RPMI8226 (cell line): ENCODE results near the gene AKAP8.
"Not testable (repeated sequence)": the region's sequence is repeated elsewhere in the genome, so short reads cannot be mapped to it uniquely, and the experiment has no call there.

ENCODE experiments used
- DNase-seq: peaks from one replicate; pipeline ENCODE4 v3.0.0-alpha.2; 2015

The AKAP8 gene

GRCh38 chr19:15403151-15403531 lies 23.6 kb upstream of the AKAP8 start:
- DNase-seq: no peak

DNA sequence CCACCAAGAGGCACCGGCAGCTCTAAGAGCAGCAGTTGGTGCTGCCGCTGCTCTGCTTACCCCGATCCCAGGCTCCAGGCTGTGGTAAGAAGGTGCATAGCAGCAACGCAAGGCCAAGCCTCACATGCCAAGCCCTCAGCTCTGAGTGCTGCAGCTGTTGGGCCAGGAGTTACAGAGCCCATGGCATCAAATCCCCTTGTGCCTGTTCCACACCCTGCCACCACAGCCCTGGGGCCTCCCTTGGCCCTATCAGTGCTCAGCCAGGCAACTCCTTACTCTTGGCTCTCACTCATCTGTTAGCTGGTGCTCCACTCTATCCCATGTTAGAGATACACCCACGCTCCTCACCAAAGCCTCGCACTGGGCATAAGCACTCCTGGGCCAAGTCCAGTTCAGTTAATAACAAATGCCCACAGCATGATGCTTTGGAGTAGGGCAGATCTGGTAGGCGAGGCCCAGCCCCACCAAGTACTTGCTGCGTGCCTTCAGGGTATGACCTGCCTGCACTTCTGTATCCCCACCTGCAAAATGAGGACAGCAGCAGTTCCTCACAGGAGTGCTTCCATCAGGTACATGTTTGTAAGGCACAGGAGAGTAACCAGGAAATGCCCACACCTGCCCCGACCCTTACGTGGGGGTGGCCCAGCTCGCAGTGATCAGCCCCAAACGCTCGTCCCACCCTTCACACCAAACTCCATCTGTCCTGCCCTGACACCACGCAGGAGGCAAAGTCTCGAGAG lies 23.0 kb upstream of the AKAP8 start:
- DNase-seq: no peak

DNA sequence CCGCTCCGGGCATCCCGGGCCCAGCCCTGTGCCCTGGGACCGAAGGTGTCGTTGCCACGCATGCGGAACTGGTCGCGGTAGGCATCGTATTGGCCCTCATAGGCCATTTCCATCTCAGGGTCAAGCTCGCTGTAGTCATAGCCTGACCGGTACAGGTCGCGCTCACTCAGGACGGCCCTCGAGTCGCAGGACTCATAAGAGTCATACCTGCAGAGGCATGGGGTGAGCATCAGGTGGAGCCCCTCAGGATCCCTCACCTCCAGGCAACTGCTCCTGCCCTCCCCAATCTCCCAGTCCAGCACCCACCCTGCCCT lies 21.8 kb upstream of the AKAP8 start:
- DNase-seq: no peak

GRCh38 chr19:15400521-15401396 lies 21.2 kb upstream of the AKAP8 start:
- DNase-seq: no peak

DNA sequence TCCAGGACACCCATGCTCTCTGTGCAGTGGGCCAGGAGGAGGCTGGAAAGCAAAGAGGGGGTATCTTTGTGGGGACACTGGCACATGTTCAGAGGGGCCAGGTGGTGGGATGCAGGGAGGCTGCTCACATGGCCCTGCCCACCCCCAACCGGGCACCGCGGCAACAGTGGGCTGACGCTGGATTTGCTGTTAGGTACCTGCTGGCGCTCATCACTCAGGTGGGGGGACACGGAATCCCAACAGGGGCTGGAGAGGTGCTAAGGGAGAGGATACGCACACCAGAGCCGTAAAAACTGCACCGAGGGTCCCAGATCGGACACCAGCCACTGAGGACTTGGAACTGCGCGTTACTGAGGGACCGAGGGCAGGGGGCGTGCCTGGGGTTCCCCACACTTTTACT lies 20.0 kb upstream of the AKAP8 start:
- no peak for DNase-seq

- DNase-seq: no peak
Observed at GRCh38 chr19:15399234-15399515, 19.6 kb upstream of the AKAP8 start.

- DNase-seq: no peak
Observed at GRCh38 chr19:15398501-15399233, 19.1 kb upstream of the AKAP8 start.

DNA sequence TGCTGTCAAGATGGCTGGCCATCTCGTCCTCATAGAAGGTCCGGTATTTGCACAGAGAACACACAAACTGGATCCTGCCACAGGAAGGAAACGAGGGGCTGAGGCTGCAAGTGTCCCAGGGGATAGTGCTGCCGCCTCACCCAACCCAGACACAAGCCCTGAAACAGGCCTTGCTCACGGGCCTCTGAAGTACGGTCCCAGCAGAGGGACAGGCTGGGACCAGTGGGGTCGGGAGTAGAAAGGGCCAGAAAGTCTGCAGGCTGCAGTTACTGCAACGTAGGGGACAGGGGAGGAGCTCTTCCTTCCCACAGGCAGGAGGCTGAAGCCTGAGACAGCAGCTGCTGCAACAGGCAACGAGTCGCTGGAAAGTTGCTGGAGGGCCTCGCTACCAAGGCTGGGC lies 18.2 kb upstream of the AKAP8 start:
- no peak for DNase-seq

- DNase-seq: no peak
Observed at GRCh38 chr19:15397236-15397635, 17.6 kb upstream of the AKAP8 start.

- DNase-seq: no peak
Observed at GRCh38 chr19:15396436-15396835, 16.8 kb upstream of the AKAP8 start.

GRCh38 chr19:15395251-15395650 lies 15.7 kb upstream of the AKAP8 start:
- not testable (repeated sequence) for DNase-seq

DNA sequence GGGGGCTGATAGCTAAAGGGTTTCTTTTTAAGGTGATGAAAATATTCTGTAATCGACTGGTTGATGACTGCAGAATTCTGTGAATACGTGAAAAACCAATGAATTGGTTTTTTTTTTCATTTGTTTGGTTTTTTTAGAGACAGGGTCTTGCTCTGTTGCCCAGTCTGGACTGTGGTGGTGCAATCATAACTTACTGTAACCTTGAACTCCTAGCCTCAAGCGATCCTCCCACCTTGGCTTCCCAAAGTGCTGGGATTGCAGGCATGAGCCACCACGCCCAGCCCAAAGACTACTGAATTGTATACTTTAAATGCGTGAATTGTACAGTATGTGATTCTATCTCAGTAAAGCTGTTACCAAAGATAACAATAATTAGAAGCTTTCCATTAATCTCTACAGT lies 14.8 kb upstream of the AKAP8 start:
- DNase-seq: no peak

GRCh38 chr19:15393963-15394362 lies 14.4 kb upstream of the AKAP8 start:
- no peak for DNase-seq

DNA sequence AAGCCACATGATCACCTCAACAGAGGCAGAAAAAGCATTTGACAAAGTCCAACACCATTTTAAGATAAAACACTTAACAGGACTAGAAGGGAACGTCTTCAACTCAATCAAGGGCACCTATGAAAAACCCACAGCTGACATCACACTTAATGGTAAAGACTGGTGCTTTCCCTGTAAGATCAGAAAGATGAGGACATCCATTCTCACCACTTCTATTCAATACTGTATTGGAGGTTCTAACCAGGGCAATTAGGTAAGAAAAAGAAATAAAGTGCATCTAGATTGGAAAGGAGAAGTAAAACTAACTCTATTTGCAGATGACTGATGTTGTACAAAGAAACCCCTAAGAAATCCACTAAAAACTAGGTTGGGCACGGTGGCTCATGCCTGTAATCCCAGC lies 11.2 kb upstream of the AKAP8 start:
- DNase-seq: no peak

- DNase-seq: no peak
Observed at GRCh38 chr19:15381864-15382263, 2.3 kb upstream of the AKAP8 start.

DNA sequence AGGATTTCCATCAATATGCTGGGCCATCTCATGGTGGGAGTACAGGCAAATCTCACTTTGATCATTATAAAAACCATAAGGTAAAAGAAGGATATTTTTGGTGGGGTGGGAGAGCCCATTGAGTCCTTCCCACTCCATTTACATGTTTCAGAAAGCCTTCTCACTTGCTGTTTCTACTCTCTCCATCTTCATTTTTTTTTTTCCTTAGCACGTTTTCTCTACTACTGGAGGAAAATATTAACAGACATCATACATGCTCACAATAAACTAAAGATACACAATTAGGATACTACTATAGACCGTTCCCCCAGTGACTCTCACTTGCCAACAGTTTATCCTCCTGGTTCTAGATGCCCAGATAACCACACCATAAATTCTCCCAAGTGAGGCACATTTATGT lies 1.8 kb upstream of the AKAP8 start:
- no peak for DNase-seq

DNA sequence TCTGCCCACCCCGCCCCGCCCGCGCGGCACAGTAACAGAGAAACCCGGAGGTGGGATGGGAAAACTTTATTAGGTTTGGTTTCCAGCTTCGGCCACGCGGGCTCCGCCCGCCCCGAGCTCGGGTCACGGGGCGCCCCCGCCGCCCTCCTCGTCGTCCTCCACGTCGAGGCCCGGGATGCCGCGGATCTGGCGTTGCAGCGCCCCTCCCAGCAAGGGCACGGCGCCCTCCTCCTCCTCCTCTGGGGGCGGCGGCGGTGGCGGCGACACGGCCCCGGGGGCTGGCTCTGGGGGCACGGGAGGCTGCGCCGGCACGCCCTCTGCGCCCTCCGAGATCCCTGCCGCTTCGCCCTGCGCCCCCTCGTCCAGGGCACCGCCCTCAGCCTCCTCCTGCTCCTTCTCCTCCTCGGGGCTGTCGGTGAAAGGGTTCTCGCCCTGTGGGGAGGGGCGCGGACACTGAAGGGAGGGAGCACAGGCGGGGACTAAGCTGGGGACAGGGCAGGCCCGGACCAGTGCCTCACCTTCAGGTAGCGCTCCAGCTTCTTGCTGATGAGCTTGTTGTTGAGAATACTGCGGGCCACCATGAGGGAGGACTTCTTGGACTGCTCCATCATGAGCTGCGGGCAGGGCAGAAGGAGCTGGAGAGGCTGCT lies 536 bp upstream of the AKAP8 start:
- DNase-seq: peak; percentile 81

- DNase-seq: peak; percentile 81
Observed at GRCh38 chr19:15378534-15379082, 979 bp downstream of the AKAP8 start.

GRCh38 chr19:15374796-15375440 lies 4.7 kb downstream of the AKAP8 start:
- DNase-seq: no peak

- no peak for DNase-seq
Observed at GRCh38 chr19:15374105-15374651, 5.4 kb downstream of the AKAP8 start.

DNA sequence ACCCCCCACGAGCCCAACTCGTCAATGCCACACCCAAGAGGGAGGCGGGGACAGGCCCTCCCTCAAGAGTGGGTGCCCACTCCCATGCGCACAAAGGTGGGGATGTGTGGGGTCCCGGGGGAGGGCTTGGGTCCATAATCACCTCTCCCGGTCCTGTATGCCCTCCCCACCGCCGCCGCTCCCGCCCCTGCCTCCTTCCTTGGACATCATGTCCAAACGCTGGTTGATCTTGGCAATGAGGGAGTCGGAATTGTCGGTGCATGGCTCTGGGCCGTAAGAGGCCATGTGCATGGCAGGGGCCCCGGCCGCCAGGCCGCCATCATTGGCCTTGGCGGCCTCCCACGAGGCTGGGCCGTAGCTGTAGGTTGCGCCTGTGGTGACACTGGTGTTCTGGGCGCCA lies 5.9 kb downstream of the AKAP8 start:
- DNase-seq: no peak

DNA sequence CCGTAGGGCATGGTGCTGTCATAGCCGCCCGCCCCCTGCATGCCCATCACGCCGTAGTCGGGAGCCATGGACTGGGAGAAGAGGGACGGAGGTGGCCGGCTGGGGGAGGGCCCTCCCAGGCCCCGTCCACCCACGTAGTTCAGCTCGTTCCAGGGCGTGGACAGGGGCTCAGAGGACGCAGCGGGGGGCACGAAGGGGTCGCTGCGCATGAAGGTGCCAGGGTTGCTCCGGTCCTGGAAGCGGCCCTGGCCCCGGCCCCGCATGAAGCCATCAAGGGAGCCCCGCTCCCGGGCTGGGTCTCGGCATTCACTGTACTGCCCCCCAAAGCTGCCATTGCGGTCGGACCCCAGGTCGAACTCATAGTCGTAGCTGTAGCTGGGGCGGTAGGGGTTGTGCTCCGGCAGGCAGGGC lies 6.7 kb downstream of the AKAP8 start:
- no peak for DNase-seq
